H1 (cell line): ENCODE data around the gene CLIP3. TPM values are rescaled to one million over a fixed set of nuclear protein-coding genes. Genes with fewer than 3 reads are reported as not detected.
A peak's percentile ranks its signal among the peaks of the same experiment; 100 is the strongest.

Experiments
- CTCF ChIA-PET: fragments of 300-600 bp; sonication (Branson Sonifier 250); formaldehyde crosslinking; loops from one replicate; lab custom pipeline; 2021; ENCODE audit not compliant: partially characterized antibody; lab: Charles Lee
- POLR2A ChIA-PET: fragments of 300-600 bp; sonication (Branson Sonifier 250); formaldehyde crosslinking; loops from one replicate; lab custom pipeline; 2021; ENCODE audit warnings: inconsistent platforms; ENCODE audit not compliant: partially characterized antibody; lab: Charles Lee
- DNase-seq, 2 experiments: peaks; one replicate each; pipeline versions ENCODE4 v3.0.0 to v3.0.0-alpha.2; 2010 to 2022; ENCODE audit warnings: low spot score in 2 of 2, low read depth in 1 of 2, mixed read lengths in 1 of 2
- FAIRE-seq: peaks from 2 replicates; lab custom pipeline; 2011; peaks lifted over from hg19 to GRCh38; lab: Jason Lieb, UNC
- H2AFZ ChIP-seq: 2 replicates; pipeline ENCODE4 v1.8.1; 2012; ENCODE audit warnings: low read length, inconsistent platforms
- H2AK5ac ChIP-seq: 2 replicates; pipeline ENCODE4 v1.6.1; 2013; ENCODE audit warnings: low read depth, low read length
- H2BK120ac ChIP-seq: replicated peaks from 2 replicates; pipeline ENCODE3; 2013; ENCODE audit warnings: low read depth, low read length, inconsistent platforms
- H2BK12ac ChIP-seq: 2 replicates; pipeline ENCODE4 v1.6.1; 2013; ENCODE audit warnings: low read depth, low read length
- H2BK15ac ChIP-seq: 2 replicates; pipeline ENCODE4 v1.6.1; 2013; ENCODE audit warnings: low read length
- H2BK20ac ChIP-seq: 2 replicates; pipeline ENCODE4 v1.6.1; 2013; ENCODE audit warnings: low read length
- H2BK5ac ChIP-seq: 2 replicates; pipeline ENCODE4 v1.6.1; 2013; ENCODE audit warnings: low read depth, low read length
- H3K14ac ChIP-seq: 2 replicates; pipeline ENCODE4 v1.6.1; 2013; ENCODE audit warnings: inconsistent platforms; ENCODE audit not compliant: insufficient read length
- H3K18ac ChIP-seq: 2 replicates; pipeline ENCODE4 v1.6.1; 2013; ENCODE audit warnings: low read length; ENCODE audit errors: extremely low read depth
- H3K23ac ChIP-seq: 2 replicates; pipeline ENCODE4 v1.6.1; 2013; ENCODE audit warnings: inconsistent platforms; ENCODE audit not compliant: insufficient read length
- H3K23me2 ChIP-seq: 2 replicates; pipeline ENCODE4 v1.6.1; 2013; ENCODE audit warnings: low read depth, low read length
- H3K27ac ChIP-seq: 2 replicates; pipeline ENCODE4 v1.6.1; 2011; ENCODE audit warnings: low read depth, low read length, inconsistent platforms
- H3K27me3 ChIP-seq, 4 experiments: replicated peaks in 1 of 4; 1 replicate in 1 of 4; 2 replicates in 3 of 4; pipeline versions ENCODE4 v1.6.1 to v1.8.1; 2011 to 2013; ENCODE audit warnings: low read length in 3 of 4, mild to moderate bottlenecking in 3 of 4, inconsistent platforms in 2 of 4, mixed read lengths in 2 of 4, moderate library complexity in 1 of 4; ENCODE audit not compliant: control insufficient read depth in 3 of 4, insufficient read depth in 3 of 4; ENCODE audit errors: extremely low read depth in 1 of 4
- H3K36me3 ChIP-seq, 4 experiments: 2 replicates each; pipeline versions ENCODE4 v1.6.1 to v1.8.1; 2011 to 2013; ENCODE audit warnings: mild to moderate bottlenecking in 4 of 4, low read length in 3 of 4, moderate library complexity in 2 of 4, control low read depth in 1 of 4, inconsistent platforms in 1 of 4; ENCODE audit not compliant: insufficient read depth in 4 of 4, control insufficient read depth in 2 of 4
- H3K4ac ChIP-seq: replicated peaks from 2 replicates; pipeline ENCODE3; 2013; ENCODE audit warnings: low read length, low read depth, mixed read lengths, inconsistent platforms; ENCODE audit not compliant: insufficient read length
- H3K4me1 ChIP-seq, 4 experiments: replicated peaks in 1 of 4; 1 replicate in 1 of 4; 2 replicates in 3 of 4; pipeline versions ENCODE4 v1.6.1 to v1.8.1; 2011 to 2013; ENCODE audit warnings: low read length in 3 of 4, inconsistent platforms in 2 of 4, mixed read lengths in 1 of 4; ENCODE audit not compliant: insufficient read depth in 4 of 4, control insufficient read depth in 3 of 4
- H3K4me2 ChIP-seq, 2 experiments: 2 replicates each; pipeline versions ENCODE4 v1.6.1 to v1.8.1; 2011 to 2013; ENCODE audit warnings: low read depth in 2 of 2, low read length in 2 of 2, control low read depth in 1 of 2, inconsistent platforms in 1 of 2, mild to moderate bottlenecking in 1 of 2; ENCODE audit not compliant: insufficient read depth in 1 of 2
- H3K4me3 ChIP-seq, 4 experiments: fragments of 200-600, 300-600 bp in 1 of 4; sonication (generic), shearing (Covaris generic), sonication (Bioruptor Twin) in 1 of 4; 2 replicates each; pipeline versions ENCODE4 v1.5.1 to v1.8.1; 2011 to 2016; ENCODE audit warnings: low read length in 4 of 4, low read depth in 3 of 4, control low read depth in 2 of 4, inconsistent platforms in 2 of 4, mild to moderate bottlenecking in 2 of 4, mixed read lengths in 1 of 4, moderate library complexity in 1 of 4; ENCODE audit not compliant: insufficient read depth in 2 of 4; ENCODE audit errors: extremely low read depth in 1 of 4
- H3K56ac ChIP-seq: replicated peaks from 2 replicates; pipeline ENCODE3; 2013; ENCODE audit warnings: low read depth, mild to moderate bottlenecking, mixed read lengths, low read length, inconsistent platforms; ENCODE audit not compliant: insufficient read length
- H3K79me1 ChIP-seq: 2 replicates; pipeline ENCODE4 v1.6.1; 2013; ENCODE audit warnings: low read depth, low read length, control low read depth
- H3K79me2 ChIP-seq, 2 experiments: 2 replicates each; pipeline versions ENCODE4 v1.6.1 to v1.8.1; 2012 to 2013; ENCODE audit warnings: low read length in 2 of 2, mild to moderate bottlenecking in 2 of 2, inconsistent platforms in 1 of 2; ENCODE audit not compliant: insufficient read depth in 2 of 2, control insufficient read depth in 1 of 2
- H3K9ac ChIP-seq, 4 experiments: replicated peaks in 1 of 4; 1 replicate in 1 of 4; 2 replicates in 3 of 4; pipeline versions ENCODE4 v1.6.1 to v1.8.1; 2011 to 2013; ENCODE audit warnings: low read depth in 3 of 4, low read length in 3 of 4, control low read depth in 2 of 4, mild to moderate bottlenecking in 2 of 4, moderate library complexity in 2 of 4, inconsistent platforms in 1 of 4; ENCODE audit errors: extremely low read depth in 1 of 4
- H3K9me3 ChIP-seq, 2 experiments: 2 replicates each; pipeline versions ENCODE4 v1.6.1 to v1.8.1; 2012 to 2013; ENCODE audit warnings: mild to moderate bottlenecking in 2 of 2, moderate library complexity in 2 of 2, control low read depth in 1 of 2, inconsistent platforms in 1 of 2, low read depth in 1 of 2, low read length in 1 of 2, mixed read lengths in 1 of 2; ENCODE audit not compliant: insufficient read depth in 2 of 2
- H4K20me1 ChIP-seq, 2 experiments: replicated peaks in 1 of 2; 2 replicates each; pipeline versions ENCODE3 to v1.8.1; 2011 to 2013; ENCODE audit warnings: inconsistent platforms in 2 of 2, low read length in 2 of 2, mild to moderate bottlenecking in 1 of 2; ENCODE audit not compliant: insufficient read depth in 2 of 2, control insufficient read depth in 1 of 2
- H4K5ac ChIP-seq: 2 replicates; pipeline ENCODE4 v1.6.1; 2013; ENCODE audit warnings: low read length, low read depth, mixed read lengths, inconsistent platforms; ENCODE audit not compliant: insufficient read length
- H4K8ac ChIP-seq: 2 replicates; pipeline ENCODE4 v1.8.0; 2013; ENCODE audit warnings: mild to moderate bottlenecking, moderate library complexity, low read length, inconsistent platforms; ENCODE audit not compliant: insufficient read depth; ENCODE audit errors: extremely low read depth
- H4K91ac ChIP-seq: replicated peaks from 2 replicates; pipeline ENCODE3; 2013; ENCODE audit warnings: low read length, mixed read lengths, inconsistent platforms; ENCODE audit not compliant: insufficient read length
- CEBPB ChIP-seq: IDR thresholded peaks from 2 replicates; pipeline ENCODE4 v1.6.1; 2012; ENCODE audit warnings: low read depth, low read length
- EP300 ChIP-seq, 2 experiments: IDR thresholded peaks; 1 replicate in 1 of 2; 2 replicates in 1 of 2; pipeline ENCODE4 v1.6.1; 2011 to 2012; ENCODE audit warnings: low read depth in 2 of 2, low read length in 2 of 2, mild to moderate bottlenecking in 2 of 2, borderline replicate concordance in 1 of 2, inconsistent platforms in 1 of 2, moderate library complexity in 1 of 2
- GABPA ChIP-seq: IDR thresholded peaks from 2 replicates; pipeline ENCODE4 v1.6.1; 2011; ENCODE audit warnings: mild to moderate bottlenecking, low read length, moderate library complexity, borderline replicate concordance; ENCODE audit not compliant: insufficient read depth
- POU5F1 ChIP-seq: IDR thresholded peaks from 2 replicates; pipeline ENCODE4 v1.6.1; 2011; ENCODE audit warnings: low read depth, mild to moderate bottlenecking, low read length, moderate library complexity
- RBBP5 ChIP-seq: IDR thresholded peaks from 2 replicates; pipeline ENCODE4 v1.7.1; 2012; ENCODE audit warnings: low read depth, mild to moderate bottlenecking, inconsistent platforms, low read length, moderate library complexity, borderline replicate concordance
- RFX5 ChIP-seq: IDR thresholded peaks from 2 replicates; pipeline ENCODE4 v1.6.1; 2011; ENCODE audit warnings: low read depth, low read length, improper control_type of control experiment, borderline replicate concordance
- SIN3A ChIP-seq, 2 experiments: IDR thresholded peaks in 1 of 2; conservative IDR thresholded peaks in 1 of 2; 2 replicates each; pipeline ENCODE4 v1.6.1; 2011 to 2012; ENCODE audit warnings: low read length in 2 of 2, improper control_type of control experiment in 1 of 2, low read depth in 1 of 2, mild to moderate bottlenecking in 1 of 2
- SIRT6 ChIP-seq: IDR thresholded peaks from one replicate; pipeline ENCODE4 v1.7.1; 2012; ENCODE audit warnings: low read length, inconsistent platforms
- SP1 ChIP-seq: IDR thresholded peaks from 2 replicates; pipeline ENCODE4 v1.6.1; 2011; ENCODE audit warnings: low read depth, low read length
- TAF1 ChIP-seq: IDR thresholded peaks from 2 replicates; pipeline ENCODE4 v1.6.1; 2011; ENCODE audit warnings: mild to moderate bottlenecking, low read depth, low read length
- TEAD4 ChIP-seq: IDR thresholded peaks from 2 replicates; pipeline ENCODE4 v1.6.1; 2012; ENCODE audit warnings: low read depth, low read length, inconsistent platforms, mixed read lengths
- YY1 ChIP-seq: IDR thresholded peaks from 2 replicates; pipeline ENCODE4 v1.6.1; 2011; ENCODE audit warnings: low read depth, mild to moderate bottlenecking, low read length
- ZNF274 ChIP-seq: IDR thresholded peaks from 2 replicates; pipeline ENCODE4 v1.7.0; 2012; ENCODE audit warnings: low read length, borderline replicate concordance; ENCODE audit errors: extremely low read depth
- WGBS, 2 experiments: shearing (Covaris generic) in 1 of 2; methylation state at CpG; one replicate each; pipeline versions ENCODE4 v1.1.6 to v1.1.7; 2013 to 2015; ENCODE audit warnings: low lambda C conversion rate in 2 of 2, mixed read lengths in 2 of 2, inconsistent platforms in 1 of 2, low coverage in 1 of 2, missing lambda C conversion rate in 1 of 2; ENCODE audit not compliant: insufficient replicate concordance in 2 of 2, insufficient coverage in 1 of 2, insufficient read length in 1 of 2; ENCODE audit errors: extremely low coverage in 1 of 2, missing lambda C conversion rate in 1 of 2; 5-methylcytosine and 5-hydroxymethylcytosine counted together
- polyA plus RNA-seq, 7 experiments: library from polyadenylated mRNA; depleted of rRNA in 3 of 7; stranded (reverse) in 5 of 7; unstranded in 2 of 7; fragments of >200 nt in 5 of 7; fragments of 200-250 nt in 2 of 7; gene quantifications; 1 replicate in 5 of 7; 2 replicates in 1 of 7; 4 replicates in 1 of 7; pipeline versions ENCODE4 v1.2.1 to v1.2.3, GENCODE V29; 2011 to 2013; ENCODE audit warnings: missing spikeins in 2 of 7, mixed read lengths in 2 of 7
- total RNA-seq: library from RNA; stranded (reverse); fragmentation: NEBNext Ultra II Directional; extraction: Animal tissue kit (Norgen Biotek cat#: 25700); gene quantifications from 2 replicates; pipeline ENCODE4 v1.2.1, GENCODE V29; 2021

CLIP3 gene
- total and polyA plus RNA-seq, 2 of the 8 experiments (the other 6 are each of a cell fraction or from before 2014, with no cell fraction given): 5.9 to 21.7 TPM

DNA sequence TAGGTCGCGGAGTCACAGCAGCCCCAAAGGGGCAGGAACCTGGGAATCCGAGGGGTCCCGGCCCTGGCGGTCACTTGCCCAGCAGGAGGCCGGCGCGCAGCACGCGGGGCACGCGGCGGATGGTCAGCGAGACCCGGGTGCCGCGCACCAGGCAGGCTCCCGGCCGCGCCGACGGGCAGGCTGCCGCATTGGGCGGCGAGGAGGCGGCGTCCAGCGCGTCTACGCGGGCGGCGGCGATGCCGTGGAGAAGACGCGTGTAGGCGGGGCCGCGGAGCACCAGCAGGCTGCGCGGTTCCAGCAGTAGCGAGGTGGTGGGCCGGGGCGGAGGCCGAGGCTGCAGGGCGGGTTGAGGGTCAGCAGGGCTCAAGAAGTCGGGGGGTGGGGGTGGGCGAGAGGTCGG is 23.5 kb downstream of the CLIP3 start:
- H3K18ac ChIP-seq: peak overlapping the region; percentile 32; the same call in 1 of the 2 replicates
- H3K9me3 ChIP-seq: no peaks in the 10 kb centered on the region
- peaks cover 0 to 16% (median 8%) of the 10 kb centered on the region in 4 experiments; a peak in 5 of 7 replicates for H3K4me1 ChIP-seq
- WGBS, 2 experiments: 3% methylated on average over 27 of the region's 50 CpGs; no CpG with 5 or more reads in 1 of the 2 experiments
- no peak overlapping the region for H2BK120ac ChIP-seq
- peaks cover 14% of the 10 kb centered on the region for H3K23me2 ChIP-seq
- peak overlapping the region; percentile 77; the same call in 1 of the 2 replicates for H4K8ac ChIP-seq
- peak in 1 of 2 experiments; percentile 82 for DNase-seq
- H2AFZ ChIP-seq: no peak overlapping the region
- H3K79me2 ChIP-seq: no peaks in the 10 kb centered on the region
- no peak overlapping the region for H2BK12ac ChIP-seq
- no peak overlapping the region for H3K4ac ChIP-seq
- no peak overlapping the region for H4K5ac ChIP-seq
- H2AK5ac ChIP-seq: no peak overlapping the region
- no peak overlapping the region for H2BK15ac ChIP-seq
- peak overlapping the region; percentile 57 to 78 for H3K4me2 ChIP-seq
- ChIA-PET POLR2A (interaction anchor here (0.7 to 1.9 kb wide), 12 partner anchors 8 to 148 kb away, joined by 3 to 10 read pairs (median 4); partner anchors contain the start of genes CLIP3, SDHAF1, THAP8 and WDR62), CTCF (interaction anchor here (0.5 to 2.3 kb wide), 4 partner anchors 11 to 408 kb away, joined by 3 to 19 read pairs (median 3); no protein-coding TSS in a partner anchor)
- H3K23ac ChIP-seq: no peak overlapping the region
- H3K79me1 ChIP-seq: no peaks in the 10 kb centered on the region
- H3K27ac ChIP-seq: no peak overlapping the region
- H2BK20ac ChIP-seq: no peak overlapping the region
- H3K4me3 ChIP-seq: peak overlapping the region; percentile 42 to 78 (median 52)
- H4K20me1 ChIP-seq: no peaks in the 10 kb centered on the region
- no peak for FAIRE-seq
- H3K56ac ChIP-seq: no peak overlapping the region
- H3K36me3 ChIP-seq: peaks cover 0 to 4% (median 0%) of the 10 kb centered on the region in 4 experiments; a peak in 2 of 8 replicates
- H3K9ac ChIP-seq: peak overlapping the region in 1 of 4 experiments; percentile 16; a peak in 1 of 7 replicates
- no peaks in the 10 kb centered on the region for H3K27me3 ChIP-seq
- peak overlapping the region; percentile 28 for H4K91ac ChIP-seq
- H3K14ac ChIP-seq: no peak overlapping the region
- H2BK5ac ChIP-seq: 0 out of 2 replicates have a peak overlapping the region, but pooled peaks have one; percentile 5
- TF ChIP-seq TEAD4 (no peak), SIRT6 (no peak), GABPA (no peak; the same call in 1 of the 2 replicates), EP300 (IDR thresholded peaks at IDR 0.05; ENCODE audit: borderline replicate concordance in 1 of 2, low read depth in 2 of 2, low read length in 2 of 2) (no peak), RBBP5 (peak; percentile 66; the same call in 1 of the 2 replicates), SP1 (no peak), TAF1 (peak; percentile 25; the same call in 1 of the 2 replicates), ZNF274 (no peak), RFX5 (no peak), CEBPB (no peak), SIN3A (conservative IDR thresholded peaks at IDR 0.05 in 1 of 2, IDR thresholded peaks at IDR 0.05 in 1 of 2; ENCODE audit: low read depth in 1 of 2, low read length in 2 of 2) (no peak; a peak in 1 of 4 replicates), POU5F1 (no peak), YY1 (no peak)
